ENCODE results near the gene NAP1L4. TPM values are rescaled to one million over a fixed set of nuclear protein-coding genes. Genes with fewer than 3 reads are reported as not detected.

NAP1L4 gene
- total and polyA plus RNA-seq, 2 of the 8 experiments (the other 6 are each of a cell fraction or from before 2014, with no cell fraction given) = 75.8 to 194 TPM

DNA sequence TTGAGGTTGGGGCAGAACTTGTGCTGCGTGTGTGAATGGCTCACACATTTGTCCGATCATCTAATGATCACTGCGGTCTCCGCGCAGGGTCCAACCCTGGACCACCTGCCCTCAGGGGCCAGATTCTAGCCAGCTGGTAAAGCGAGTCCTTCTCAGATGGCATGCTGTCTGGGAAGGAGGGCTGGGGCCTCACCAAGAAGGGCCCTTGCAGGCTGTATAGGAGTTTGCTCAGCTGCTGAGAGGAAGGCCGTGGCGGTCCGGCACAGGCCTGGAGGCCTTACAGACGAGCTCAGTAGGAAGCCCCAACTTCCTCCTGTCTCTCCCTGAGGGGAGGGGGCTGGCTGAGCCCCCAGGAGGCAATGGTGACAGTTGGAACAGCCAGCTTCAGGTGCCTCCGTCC lies 76.7 kb downstream of the NAP1L4 start:
- Histone ChIP-seq H2AK5ac (ENCODE audit: low read depth, low read length) (0 out of 2 replicates have a peak overlapping the region, but pooled peaks have one; percentile 39), H3K4ac (replicated peaks; ENCODE audit: insufficient read length, low read depth, low read length) (no peak overlapping the region), H2BK20ac (ENCODE audit: low read length) (no peak overlapping the region), H3K14ac (ENCODE audit: insufficient read length) (no peak overlapping the region), H3K79me1 (ENCODE audit: low read depth, low read length) (no peaks in the 10 kb centered on the region), H2AFZ (ENCODE audit: low read length) (no peak overlapping the region), H3K4me1 (replicated peaks in 1 of 4; ENCODE audit: control insufficient read depth in 3 of 4, insufficient read depth in 4 of 4, low read length in 3 of 4) (peaks cover 0 to 19% (median 8%) of the 10 kb centered on the region in 4 experiments; a peak in 4 of 7 replicates), H2BK5ac (ENCODE audit: low read depth, low read length) (no peak overlapping the region), H3K18ac (ENCODE audit: extremely low read depth, low read length) (no peak overlapping the region), H3K23ac (ENCODE audit: insufficient read length) (no peak overlapping the region), H2BK15ac (ENCODE audit: low read length) (no peak overlapping the region), H3K79me2 (ENCODE audit: control insufficient read depth in 1 of 2, insufficient read depth in 2 of 2, low read length in 2 of 2) (no peaks in the 10 kb centered on the region), H3K56ac (replicated peaks; ENCODE audit: insufficient read length, low read depth, low read length) (no peak overlapping the region), H3K36me3 (ENCODE audit: control insufficient read depth in 2 of 4, insufficient read depth in 4 of 4, low read length in 3 of 4) (no peaks in the 10 kb centered on the region), H2BK120ac (replicated peaks; ENCODE audit: low read depth, low read length) (no peak overlapping the region), H4K20me1 (replicated peaks in 1 of 2; ENCODE audit: control insufficient read depth in 1 of 2, insufficient read depth in 2 of 2, low read length in 2 of 2) (peaks cover 0 to 4% of the 10 kb centered on the region in 2 experiments), H4K91ac (replicated peaks; ENCODE audit: insufficient read length, low read length) (no peak overlapping the region), H3K9ac (replicated peaks in 1 of 4; ENCODE audit: extremely low read depth in 1 of 4, low read depth in 3 of 4, low read length in 3 of 4) (no peak overlapping the region), H4K5ac (ENCODE audit: insufficient read length, low read depth, low read length) (no peak overlapping the region), H2BK12ac (ENCODE audit: low read depth, low read length) (no peak overlapping the region), H3K27me3 (replicated peaks in 1 of 4; ENCODE audit: control insufficient read depth in 3 of 4, extremely low read depth in 1 of 4, insufficient read depth in 3 of 4, low read length in 3 of 4) (no peaks in the 10 kb centered on the region), H4K8ac (ENCODE audit: extremely low read depth, insufficient read depth, low read length) (no peak overlapping the region; the same call in 1 of the 2 replicates), H3K27ac (ENCODE audit: low read depth, low read length) (no peak overlapping the region), H3K9me3 (ENCODE audit: insufficient read depth in 2 of 2, low read depth in 1 of 2, low read length in 1 of 2) (no peaks in the 10 kb centered on the region), H3K4me3 (ENCODE audit: extremely low read depth in 1 of 4, insufficient read depth in 2 of 4, low read depth in 3 of 4, low read length in 4 of 4) (no peak overlapping the region), H3K23me2 (ENCODE audit: low read depth, low read length) (no peaks in the 10 kb centered on the region), H3K4me2 (ENCODE audit: insufficient read depth in 1 of 2, low read depth in 2 of 2, low read length in 2 of 2) (no peak overlapping the region)
- ChIA-PET CTCF (ENCODE audit: partially characterized antibody) (interaction anchor here (0.8 to 3.2 kb wide), 8 partner anchors 10 to 682 kb away, joined by 3 to 14 read pairs (median 4); partner anchors contain the start of gene PHLDA2), POLR2A (ENCODE audit: partially characterized antibody) (interaction anchor here (1.2 to 1.3 kb wide), 2 partner anchors 12 to 14 kb away, joined by 5 read pairs; partner anchors contain the start of gene PHLDA2)
- FAIRE-seq (no peak), DNase-seq (ENCODE audit: low read depth in 1 of 2, low spot score in 2 of 2) (no peak)
- 96% methylated on average over 11 of the region's 11 CpGs; no CpG with 5 or more reads in 1 of the 2 experiments for WGBS, 2 experiments (ENCODE audit: extremely low coverage in 1 of 2, insufficient coverage in 1 of 2, insufficient read length in 1 of 2, insufficient replicate concordance in 2 of 2, low coverage in 1 of 2, low lambda C conversion rate in 2 of 2, missing lambda C conversion rate in 1 of 2)
- TF ChIP-seq NRF1 (IDR thresholded peaks at IDR 0.05; ENCODE audit: low read depth, low read length) (no peak), JUN (IDR thresholded peaks at IDR 0.05; ENCODE audit: low read depth, low read length) (no peak)

All from H1 (cell line).